Muscle of leg (tissue), 16 donors: ENCODE data around the gene FAHD1. TPM values are rescaled to one million over a fixed set of nuclear protein-coding genes. Genes with fewer than 3 reads are reported as not detected.
A peak's percentile ranks its signal among the peaks of the same experiment; 100 is the strongest.

Experiments used
- DNase-seq: peaks from one replicate; pipeline ENCODE4 v3.0.0; 2013
- H3K27ac ChIP-seq: one replicate; pipeline ENCODE4 v1.5.1; 2013; ENCODE audit warnings: mild to moderate bottlenecking, low read length, control low read depth
- H3K27me3 ChIP-seq: one replicate; pipeline ENCODE4 v1.6.1; 2013; ENCODE audit warnings: low read length; ENCODE audit not compliant: control insufficient read depth, insufficient read depth
- H3K36me3 ChIP-seq: one replicate; pipeline ENCODE4 v1.6.1; 2013; ENCODE audit warnings: low read length; ENCODE audit not compliant: control insufficient read depth, insufficient read depth
- H3K4me1 ChIP-seq: one replicate; pipeline ENCODE4 v1.6.1; 2013; ENCODE audit warnings: low read length; ENCODE audit not compliant: control insufficient read depth, insufficient read depth
- H3K4me3 ChIP-seq: one replicate; pipeline ENCODE4 v1.5.1; 2013; ENCODE audit warnings: low read length, control low read depth
- H3K9me3 ChIP-seq: replicated peaks from 2 replicates; pipeline ENCODE4 v1.6.1; 2013; ENCODE audit warnings: low read depth, low read length; ENCODE audit not compliant: control insufficient read depth
- WGBS: methylation state at CpG from one replicate; pipeline ENCODE4 v1.1.5; 2013; ENCODE audit warnings: missing lambda C conversion rate; ENCODE audit not compliant: insufficient coverage; 5-methylcytosine and 5-hydroxymethylcytosine counted together
- long read RNA-seq, 11 donors: transcript quantifications; one replicate each; lab custom pipeline, GENCODE V29; 2026
- polyA plus RNA-seq, 8 donors: library from polyadenylated mRNA; unstranded; fragments of 120-200 nt; gene quantifications; one replicate each; pipeline versions ENCODE4 v1.2.1 to v1.2.3, GENCODE V29; 2013; ENCODE audit warnings: inconsistent platforms in 1 of 8, low replicate concordance in 1 of 8; ENCODE audit not compliant: insufficient read length in 8 of 8, insufficient read depth in 1 of 8
- total RNA-seq: library from RNA; stranded (reverse); fragments of 120-200 nt; gene quantifications from one replicate; pipeline ENCODE4 v1.2.4, GENCODE V29; 2013

The FAHD1 gene
- total RNA-seq (27.7 TPM), polyA plus RNA-seq (10 to 100 TPM; 19.7 to 25.6 (median 21.9) TPM)
- long read RNA-seq, donor 1, transcript FAHD1-203 (1 exons, 1,974 nt): major isoform, 11 of 11 reads
- long read RNA-seq, donor 1, partial matches to known transcripts: 0 of 11 reads
- long read RNA-seq, donor 1, other reads (novel, unspliced or antisense): 0 of 11 reads
- long read RNA-seq, donor 2, partial matches to known transcripts: 0 of 4 reads
- long read RNA-seq, donor 2, other reads (novel, unspliced or antisense): 0 of 4 reads
- long read RNA-seq, donor 3, transcript FAHD1-203 (1 exons, 1,974 nt): major isoform, 16 of 16 reads
- long read RNA-seq, donor 3, partial matches to known transcripts: 0 of 16 reads
- long read RNA-seq, donor 3, other reads (novel, unspliced or antisense): 0 of 16 reads
- long read RNA-seq, donor 4, transcript FAHD1-203 (1 exons, 1,974 nt): major isoform, 8 of 10 reads
- long read RNA-seq, donor 4, partial matches to known transcripts: 0 of 10 reads
- long read RNA-seq, donor 4, other reads (novel, unspliced or antisense): 0 of 10 reads
- long read RNA-seq, donor 5, transcript FAHD1-203 (1 exons, 1,974 nt): major isoform, 46 of 46 reads
- long read RNA-seq, donor 5, partial matches to known transcripts: 0 of 46 reads
- long read RNA-seq, donor 5, other reads (novel, unspliced or antisense): 0 of 46 reads
- long read RNA-seq, donor 6, transcript FAHD1-203 (1 exons, 1,974 nt): major isoform, 34 of 35 reads
- long read RNA-seq, donor 6, partial matches to known transcripts: 0 of 35 reads
- long read RNA-seq, donor 6, other reads (novel, unspliced or antisense): 0 of 35 reads
- long read RNA-seq, donor 7, transcript FAHD1-203 (1 exons, 1,974 nt): major isoform, 25 of 26 reads
- long read RNA-seq, donor 7, partial matches to known transcripts: 0 of 26 reads
- long read RNA-seq, donor 7, other reads (novel, unspliced or antisense): 0 of 26 reads
- long read RNA-seq, donor 8, transcript FAHD1-203 (1 exons, 1,974 nt): major isoform, 21 of 21 reads
- long read RNA-seq, donor 8, partial matches to known transcripts: 0 of 21 reads
- long read RNA-seq, donor 8, other reads (novel, unspliced or antisense): 0 of 21 reads
- long read RNA-seq, donor 9, transcript FAHD1-203 (1 exons, 1,974 nt): major isoform, 26 of 27 reads
- long read RNA-seq, donor 9, partial matches to known transcripts: 0 of 27 reads
- long read RNA-seq, donor 9, other reads (novel, unspliced or antisense): 0 of 27 reads
- long read RNA-seq, donor 10, transcript FAHD1-203 (1 exons, 1,974 nt): major isoform, 28 of 29 reads
- long read RNA-seq, donor 10, partial matches to known transcripts: 0 of 29 reads
- long read RNA-seq, donor 10, other reads (novel, unspliced or antisense): 0 of 29 reads
- long read RNA-seq, donor 11, transcript FAHD1-203 (1 exons, 1,974 nt): major isoform, 22 of 22 reads
- long read RNA-seq, donor 11, partial matches to known transcripts: 0 of 22 reads
- long read RNA-seq, donor 11, other reads (novel, unspliced or antisense): 0 of 22 reads

DNA sequence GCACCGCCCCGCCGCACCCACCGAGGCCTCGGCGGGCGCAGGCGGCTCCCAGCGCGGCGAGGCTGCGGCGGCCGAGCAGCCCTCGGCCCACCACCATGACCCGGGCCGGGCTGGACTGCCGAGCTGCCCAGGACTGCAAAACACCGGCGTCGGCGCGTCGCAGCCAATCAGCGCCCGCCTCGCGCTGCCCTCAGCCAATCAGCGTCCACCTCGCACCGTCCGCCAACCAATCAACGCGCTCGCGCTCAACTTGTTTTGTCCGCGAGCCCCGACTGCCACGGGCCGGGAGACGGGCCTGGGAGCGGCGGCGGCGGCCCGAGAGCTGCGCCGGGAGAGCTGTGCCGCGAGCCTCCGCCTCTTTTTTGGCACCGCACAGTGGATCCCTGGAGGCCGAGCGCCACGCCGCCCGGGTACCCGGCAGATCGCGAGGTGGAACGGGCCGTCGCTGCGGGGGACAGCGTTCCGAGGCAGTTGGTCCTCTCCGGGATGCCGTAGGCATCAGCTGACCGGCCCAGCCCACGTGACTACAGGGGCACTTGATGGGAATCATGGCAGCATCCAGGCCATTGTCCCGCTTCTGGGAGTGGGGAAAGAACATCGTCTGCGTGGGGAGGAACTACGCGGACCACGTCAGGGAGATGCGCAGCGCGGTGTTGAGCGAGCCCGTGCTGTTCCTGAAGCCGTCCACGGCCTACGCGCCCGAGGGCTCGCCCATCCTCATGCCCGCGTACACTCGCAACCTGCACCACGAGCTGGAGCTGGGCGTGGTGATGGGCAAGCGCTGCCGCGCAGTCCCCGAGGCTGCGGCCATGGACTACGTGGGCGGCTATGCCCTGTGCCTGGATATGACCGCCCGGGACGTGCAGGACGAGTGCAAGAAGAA, at the start of gene FAHD1, which contains the start of gene HAGH:
TSS of gene FAHD1 (plus strand) at position 516 of the 883 bp plus-strand sequence. CDS start at position 549, 33 bp downstream.
TSS of gene HAGH (minus strand) at position 135 of the 883 bp plus-strand sequence. CDS start at position 97, 38 bp downstream.
- no peaks in the 10 kb centered on the region for H3K27me3 ChIP-seq
- H3K27ac ChIP-seq: peak within 1 kb of the TSS; percentile 71
- H3K4me1 ChIP-seq: peaks cover 19% of the 10 kb centered on the region
- WGBS: under 1% methylated on average over 100 of the region's 104 CpGs
- peaks cover 20% of the 10 kb centered on the region for H3K36me3 ChIP-seq
- H3K9me3 ChIP-seq: no peaks in the 10 kb centered on the region
- H3K4me3 ChIP-seq: peak within 1 kb of the TSS; percentile 100
- DNase-seq: peak; percentile 98

DNA sequence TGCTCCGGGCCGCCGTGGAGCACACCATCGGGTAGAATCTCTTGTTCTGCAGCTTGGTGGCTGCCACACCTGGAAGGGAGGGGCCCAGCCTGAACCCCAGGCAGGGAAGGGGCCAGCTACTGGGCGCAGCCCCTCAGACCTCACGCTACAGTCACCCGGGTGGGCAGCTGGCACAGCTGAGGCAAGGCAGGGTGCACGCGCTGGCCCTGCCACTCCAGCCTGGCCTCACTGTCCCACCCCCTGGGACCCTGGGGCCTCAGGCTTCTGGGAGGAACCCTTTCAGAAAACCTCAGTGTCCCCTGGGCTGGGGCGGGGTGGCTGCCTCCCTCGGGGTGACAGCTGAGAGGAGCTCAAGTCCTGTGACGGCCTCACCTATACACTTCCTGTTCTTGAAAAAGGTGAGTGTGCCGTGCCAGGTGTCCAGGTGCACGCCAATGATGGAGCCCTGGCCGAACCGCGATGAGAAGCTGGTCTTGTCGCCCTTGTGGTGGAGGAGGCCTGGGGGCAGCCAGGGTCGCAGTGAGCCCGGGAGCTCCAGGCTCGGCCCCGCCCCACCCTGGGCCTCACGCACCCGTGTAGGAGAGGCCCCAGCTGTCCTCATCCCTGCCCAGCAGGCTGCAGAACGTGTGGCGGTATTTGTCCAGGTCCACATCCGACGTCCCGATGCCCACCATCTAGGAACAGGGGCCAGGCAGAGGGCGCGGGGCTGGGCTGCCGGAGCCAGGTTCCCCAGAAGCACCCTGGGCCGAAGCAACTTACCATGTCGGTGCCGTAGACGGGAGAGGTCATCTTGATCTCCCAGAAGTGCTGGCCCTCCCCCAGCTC, 49.4 kb upstream of the FAHD1 start:
- Histone ChIP-seq H3K4me1 (peaks cover 25% of the 10 kb centered on the region), H3K4me3 (no peak overlapping the region), H3K9me3 (no peaks in the 10 kb centered on the region), H3K36me3 (peaks cover 61% of the 10 kb centered on the region), H3K27ac (no peak overlapping the region), H3K27me3 (no peaks in the 10 kb centered on the region)
- 79% methylated on average over 35 of the region's 36 CpGs for WGBS
- DNase-seq: no peak

DNA sequence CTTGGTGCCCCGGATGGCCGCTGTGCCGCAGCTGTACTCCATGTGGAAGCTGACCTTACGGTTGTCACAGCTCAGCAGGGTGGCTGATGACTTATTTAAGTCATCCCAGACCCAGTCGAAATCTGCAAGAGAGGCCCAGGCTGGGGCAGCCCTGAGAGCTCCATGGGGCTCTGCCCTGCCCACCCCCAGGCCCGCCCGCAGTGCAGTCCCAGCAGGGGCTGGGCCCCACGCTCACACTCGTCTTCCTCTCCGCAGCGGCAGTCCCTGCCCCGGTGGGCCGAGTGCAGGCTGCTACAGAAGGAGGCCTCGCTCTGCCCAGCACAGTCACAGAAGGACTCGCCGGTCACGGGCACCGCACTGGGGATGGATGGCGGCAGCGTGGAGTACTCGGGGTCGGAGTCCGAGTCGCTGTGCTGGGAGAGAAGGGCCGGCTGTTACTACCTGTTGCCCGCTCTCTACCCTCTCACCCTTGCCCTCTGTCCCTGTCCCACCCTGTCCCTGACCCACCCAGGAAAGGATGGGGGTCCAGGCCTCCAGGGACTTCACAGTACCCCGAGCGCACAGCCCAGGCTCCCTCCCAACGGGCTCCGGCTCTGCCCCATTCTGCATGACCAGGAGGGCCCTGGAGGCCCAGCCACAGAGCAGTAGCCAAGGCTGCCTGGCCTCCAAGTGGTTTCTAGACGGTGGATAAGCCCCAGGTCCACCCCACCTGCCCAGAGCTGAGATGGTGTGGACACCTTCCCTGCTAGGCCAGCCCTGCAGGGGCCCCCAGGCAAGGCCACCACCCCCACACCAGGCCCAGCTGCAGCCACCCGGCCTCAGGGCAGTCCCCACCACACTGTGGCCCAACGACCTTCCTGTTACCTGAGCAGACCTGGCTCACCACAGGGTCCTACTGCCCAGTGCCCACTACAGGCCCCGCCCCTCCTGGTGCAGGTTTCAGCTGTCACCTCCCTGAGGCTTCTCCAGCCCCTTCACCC, 48.5 kb upstream of the FAHD1 start:
- Histone ChIP-seq H3K4me3 (no peak overlapping the region), H3K27me3 (no peaks in the 10 kb centered on the region), H3K9me3 (no peaks in the 10 kb centered on the region), H3K36me3 (peaks cover 61% of the 10 kb centered on the region), H3K27ac (no peak overlapping the region), H3K4me1 (peaks cover 25% of the 10 kb centered on the region)
- DNase-seq: no peak
- WGBS: 76% methylated on average over 29 of the region's 34 CpGs

DNA sequence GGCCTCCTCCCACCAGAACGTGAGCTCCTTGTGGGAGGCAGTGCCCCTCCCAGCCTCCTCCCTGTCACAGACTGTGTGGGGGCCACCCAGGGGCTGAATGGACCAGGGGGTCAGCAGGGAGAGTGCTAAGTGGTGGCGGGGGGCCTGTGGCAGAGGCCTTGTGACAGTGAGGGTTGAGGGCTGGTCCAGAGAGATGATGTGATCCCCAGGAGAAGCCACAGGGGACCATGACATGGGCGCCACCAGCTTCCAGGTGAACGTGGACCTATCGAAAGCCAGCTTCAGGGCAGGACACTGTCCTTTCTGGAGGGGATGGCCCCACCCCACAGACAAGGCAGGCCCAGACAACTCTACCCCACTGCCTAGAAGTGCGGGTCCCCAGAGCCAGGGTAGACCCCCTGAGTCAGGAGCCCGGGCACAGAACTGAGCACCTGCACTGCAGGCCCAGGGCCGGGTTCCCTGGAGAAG, 47.7 kb upstream of the FAHD1 start:
- DNase-seq: no peak
- no peaks in the 10 kb centered on the region for H3K9me3 ChIP-seq
- peaks cover 24% of the 10 kb centered on the region for H3K4me1 ChIP-seq
- peaks cover 60% of the 10 kb centered on the region for H3K36me3 ChIP-seq
- 85% methylated on average over 7 of the region's 8 CpGs for WGBS
- H3K27ac ChIP-seq: no peak overlapping the region
- H3K27me3 ChIP-seq: no peaks in the 10 kb centered on the region
- H3K4me3 ChIP-seq: no peak overlapping the region

DNA sequence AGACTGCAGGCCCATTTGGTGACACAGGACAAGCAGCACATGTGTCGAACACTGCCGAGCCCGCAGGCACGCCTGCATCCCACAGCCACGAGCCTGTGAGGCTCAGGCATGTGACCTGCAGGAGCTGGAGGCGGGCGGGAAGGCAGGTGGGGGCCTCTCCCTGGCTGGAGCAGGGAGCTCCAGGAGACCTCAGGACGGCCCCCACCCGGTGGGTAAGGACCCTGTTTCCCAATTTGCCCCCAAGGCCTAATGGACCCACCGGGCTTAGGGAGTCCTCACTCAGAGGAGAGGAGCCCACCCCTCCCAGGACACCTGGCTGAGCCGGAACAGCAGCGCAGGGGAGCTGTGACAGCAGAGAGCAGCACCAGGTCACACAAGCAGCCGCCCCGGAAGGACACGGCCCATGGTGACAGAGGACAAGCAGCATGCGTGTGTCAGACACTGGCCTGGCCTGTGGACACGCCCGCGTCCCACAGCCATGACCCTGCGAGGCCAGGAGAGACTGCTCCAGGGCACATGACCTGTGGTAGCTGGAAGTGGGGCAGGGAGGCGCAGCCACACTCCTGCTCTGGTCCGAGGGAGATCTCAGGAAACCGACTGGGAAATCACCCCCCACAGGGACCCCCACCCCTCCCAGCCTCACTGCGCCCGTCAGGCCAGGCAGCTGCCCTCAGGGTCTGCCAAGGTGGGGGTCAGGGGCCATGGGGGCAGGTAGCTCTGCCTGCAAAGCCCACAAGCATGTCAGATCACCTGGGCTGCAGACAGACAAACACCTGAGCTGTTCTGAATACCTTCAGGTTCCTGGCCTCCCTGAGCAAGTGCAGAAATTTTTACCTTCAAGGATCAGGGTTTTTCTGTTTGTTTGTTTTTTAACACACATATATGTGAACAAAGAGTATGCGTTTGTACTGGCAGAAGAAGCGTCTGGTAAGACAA, 47.0 kb upstream of the FAHD1 start:
- 83% methylated on average over 17 of the region's 27 CpGs for WGBS
- no peaks in the 10 kb centered on the region for H3K9me3 ChIP-seq
- H3K27ac ChIP-seq: no peak overlapping the region
- no peak overlapping the region for H3K4me3 ChIP-seq
- peaks cover 19% of the 10 kb centered on the region for H3K4me1 ChIP-seq
- no peaks in the 10 kb centered on the region for H3K27me3 ChIP-seq
- H3K36me3 ChIP-seq: peaks cover 58% of the 10 kb centered on the region
- DNase-seq: no peak

DNA sequence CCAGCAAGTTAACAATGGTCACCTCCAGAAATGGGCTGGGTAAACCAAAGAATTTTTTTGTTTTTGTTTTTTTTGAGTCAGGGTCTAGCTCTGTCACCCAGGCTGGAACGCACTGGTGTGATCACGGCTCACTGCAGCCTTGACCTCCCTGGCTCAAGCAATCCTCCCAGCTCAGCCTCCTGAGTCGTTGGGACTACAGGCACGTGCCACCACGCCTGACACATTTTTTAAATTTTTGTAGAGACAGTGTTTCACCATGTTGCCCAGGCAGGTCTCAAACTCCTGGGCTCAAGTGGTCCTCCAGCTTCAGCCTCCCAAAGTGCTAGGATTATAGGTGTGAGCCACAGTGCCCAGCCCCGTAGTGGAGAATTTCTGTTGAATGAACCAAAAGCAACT, 46.3 kb upstream of the FAHD1 start:
- no peak for DNase-seq
- H3K4me3 ChIP-seq: no peak overlapping the region
- WGBS: 98% methylated on average over 4 of the region's 6 CpGs
- peaks cover 19% of the 10 kb centered on the region for H3K4me1 ChIP-seq
- H3K27ac ChIP-seq: no peak overlapping the region
- H3K27me3 ChIP-seq: no peaks in the 10 kb centered on the region
- H3K9me3 ChIP-seq: no peaks in the 10 kb centered on the region
- H3K36me3 ChIP-seq: peaks cover 58% of the 10 kb centered on the region

DNA sequence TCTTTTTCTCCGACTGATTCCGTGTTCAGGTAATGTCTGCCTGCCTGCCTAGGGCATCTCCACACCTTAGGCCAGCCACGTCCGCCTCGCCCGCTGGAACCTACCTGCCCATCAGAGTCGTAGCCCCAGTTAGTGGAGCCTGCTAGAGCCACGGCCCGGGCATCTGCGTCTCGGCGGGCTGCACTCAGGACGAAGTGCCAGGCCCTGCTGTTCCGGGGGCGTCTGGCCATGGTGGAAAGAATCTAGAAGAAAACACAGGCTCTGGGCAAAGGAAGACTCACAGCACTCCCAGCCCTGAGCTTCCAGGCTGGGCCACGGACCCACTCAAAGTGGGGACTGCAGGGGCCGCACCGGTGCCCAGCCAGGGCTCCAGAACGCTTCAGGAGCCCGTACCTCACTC, 45.8 kb upstream of the FAHD1 start:
- 78% methylated on average over 20 of the region's 20 CpGs for WGBS
- Histone ChIP-seq H3K27me3 (no peaks in the 10 kb centered on the region), H3K9me3 (no peaks in the 10 kb centered on the region), H3K27ac (no peak overlapping the region), H3K4me3 (peak overlapping the region; percentile 71), H3K36me3 (peaks cover 58% of the 10 kb centered on the region), H3K4me1 (peaks cover 19% of the 10 kb centered on the region)
- DNase-seq: no peak
